IPS-20b (cell line): ENCODE data around the gene ABTB2.

Experiments used
- H3K27ac ChIP-seq: one replicate; pipeline ENCODE4 v1.5.1; 2013; ENCODE audit warnings: low read length
- H3K27me3 ChIP-seq: 2 replicates; pipeline ENCODE4 v1.6.1; 2013; ENCODE audit warnings: mild to moderate bottlenecking, low read length, inconsistent platforms; ENCODE audit not compliant: insufficient read depth
- H3K36me3 ChIP-seq: 2 replicates; pipeline ENCODE4 v1.6.1; 2013; ENCODE audit warnings: low read depth, mild to moderate bottlenecking, inconsistent platforms, low read length, moderate library complexity; ENCODE audit not compliant: insufficient read depth
- H3K4me1 ChIP-seq: 2 replicates; pipeline ENCODE4 v1.6.1; 2013; ENCODE audit warnings: mild to moderate bottlenecking, control low read depth, inconsistent platforms, low read length, moderate library complexity; ENCODE audit not compliant: insufficient read depth
- H3K4me3 ChIP-seq: 2 replicates; pipeline ENCODE4 v1.5.1; 2013; ENCODE audit warnings: mild to moderate bottlenecking, low read length, inconsistent platforms
- H3K9ac ChIP-seq: 2 replicates; pipeline ENCODE4 v1.6.1; 2013; ENCODE audit warnings: low read depth, mild to moderate bottlenecking, inconsistent platforms, low read length, moderate library complexity
- H3K9me3 ChIP-seq: 2 replicates; pipeline ENCODE4 v1.6.1; 2013; ENCODE audit warnings: mild to moderate bottlenecking, low read depth, low read length, inconsistent platforms; ENCODE audit not compliant: insufficient read depth

Gene ABTB2

DNA sequence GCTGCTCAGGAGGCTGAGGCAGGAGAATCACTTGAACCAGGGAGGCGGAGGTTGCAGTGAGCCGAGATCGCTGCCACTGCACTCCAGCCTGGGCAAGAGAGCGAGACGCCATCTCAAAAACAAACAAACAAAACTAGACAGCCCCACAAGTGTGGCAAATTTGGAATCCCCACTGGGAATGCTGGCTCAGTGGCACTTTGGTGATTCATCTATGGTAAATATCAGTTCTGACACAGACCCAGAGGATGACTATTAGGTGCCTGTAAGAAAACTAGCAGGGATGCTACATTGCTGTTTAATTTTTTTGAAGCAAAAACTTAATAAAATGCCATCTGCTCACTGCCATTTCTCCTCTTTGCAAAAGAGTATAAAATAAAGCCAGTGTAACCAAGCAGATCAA is 144.4 kb downstream of the ABTB2 start:
- no peaks in the 10 kb centered on the region for H3K36me3 ChIP-seq
- no peaks in the 10 kb centered on the region for H3K27me3 ChIP-seq
- no peak overlapping the region for H3K9ac ChIP-seq
- no peaks in the 10 kb centered on the region for H3K9me3 ChIP-seq
- H3K4me3 ChIP-seq: no peak overlapping the region
- no peak overlapping the region for H3K27ac ChIP-seq
- peaks cover 4% of the 10 kb centered on the region; the same call in 1 of the 2 replicates for H3K4me1 ChIP-seq

GRCh38 chr11:34212566-34212965 is 145.2 kb downstream of the ABTB2 start:
- Histone ChIP-seq H3K4me1 (peaks cover 4% of the 10 kb centered on the region; the same call in 1 of the 2 replicates), H3K9ac (no peak overlapping the region), H3K27ac (no peak overlapping the region), H3K27me3 (no peaks in the 10 kb centered on the region), H3K9me3 (no peaks in the 10 kb centered on the region), H3K36me3 (no peaks in the 10 kb centered on the region), H3K4me3 (no peak overlapping the region)

- Histone ChIP-seq H3K4me1 (peaks cover 26% of the 10 kb centered on the region), H3K9ac (no peak overlapping the region), H3K36me3 (no peaks in the 10 kb centered on the region), H3K4me3 (no peak overlapping the region), H3K27ac (no peak overlapping the region), H3K9me3 (no peaks in the 10 kb centered on the region), H3K27me3 (no peaks in the 10 kb centered on the region)
These were observed 148.0 kb downstream of the ABTB2 start for GRCh38 chr11:34209809-34210208.

DNA sequence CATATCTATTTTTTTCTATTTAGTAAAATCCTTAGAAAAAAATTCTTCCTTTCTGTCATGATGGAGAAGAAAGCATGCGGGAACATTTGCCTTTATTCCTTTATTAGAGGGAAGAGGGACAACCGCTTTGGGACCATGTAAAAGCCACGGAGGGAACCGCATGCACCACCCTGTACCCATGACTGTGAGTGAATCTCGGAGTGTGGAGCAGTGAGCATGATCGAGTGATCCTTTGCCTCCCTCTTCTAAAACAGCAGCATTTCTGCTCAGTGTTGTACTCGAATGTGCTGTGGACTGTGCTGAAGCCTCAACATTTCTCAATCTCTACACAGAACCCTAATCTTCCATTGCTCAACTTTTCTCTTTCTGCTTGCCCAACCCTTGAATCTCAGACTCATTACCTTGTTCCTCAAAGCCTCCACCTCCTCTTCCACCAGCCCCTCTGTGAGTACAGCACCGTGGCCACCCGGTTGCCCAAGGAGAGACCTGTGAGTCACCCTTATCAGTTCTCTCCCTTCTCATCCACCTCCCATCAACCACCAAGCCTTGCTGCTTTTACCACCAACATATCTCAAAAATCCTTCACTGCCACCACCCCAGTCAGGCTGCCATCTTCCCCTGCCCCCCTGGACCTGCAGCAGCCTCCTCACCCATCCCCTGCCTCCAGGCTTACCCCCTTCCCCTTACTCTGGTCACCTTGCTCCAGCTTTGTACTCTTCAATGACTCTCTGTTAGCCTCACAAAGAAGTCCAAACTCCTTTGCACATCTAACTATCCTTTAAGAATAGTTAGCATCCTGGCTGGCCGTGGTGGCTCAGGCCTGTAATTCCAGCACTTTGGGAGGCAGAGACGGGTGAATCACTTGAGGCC is 149.3 kb downstream of the ABTB2 start:
- Histone ChIP-seq H3K4me1 (peaks cover 35% of the 10 kb centered on the region), H3K9me3 (no peaks in the 10 kb centered on the region), H3K27ac (no peak overlapping the region), H3K9ac (no peak overlapping the region), H3K36me3 (no peaks in the 10 kb centered on the region), H3K4me3 (no peak overlapping the region), H3K27me3 (no peaks in the 10 kb centered on the region)

- H3K4me3 ChIP-seq: no peak overlapping the region
- no peaks in the 10 kb centered on the region for H3K9me3 ChIP-seq
- no peaks in the 10 kb centered on the region for H3K36me3 ChIP-seq
- H3K9ac ChIP-seq: no peak overlapping the region
- peaks cover 39% of the 10 kb centered on the region for H3K4me1 ChIP-seq
- H3K27ac ChIP-seq: no peak overlapping the region
- no peaks in the 10 kb centered on the region for H3K27me3 ChIP-seq
These were observed 150.2 kb downstream of the ABTB2 start for GRCh38 chr11:34207487-34208180.

- no peak overlapping the region for H3K27ac ChIP-seq
- H3K36me3 ChIP-seq: no peaks in the 10 kb centered on the region
- H3K9ac ChIP-seq: no peak overlapping the region
- no peaks in the 10 kb centered on the region for H3K27me3 ChIP-seq
- no peak overlapping the region for H3K4me3 ChIP-seq
- H3K9me3 ChIP-seq: no peaks in the 10 kb centered on the region
- peaks cover 39% of the 10 kb centered on the region for H3K4me1 ChIP-seq
These were observed 151.2 kb downstream of the ABTB2 start for GRCh38 chr11:34206407-34207300.

DNA sequence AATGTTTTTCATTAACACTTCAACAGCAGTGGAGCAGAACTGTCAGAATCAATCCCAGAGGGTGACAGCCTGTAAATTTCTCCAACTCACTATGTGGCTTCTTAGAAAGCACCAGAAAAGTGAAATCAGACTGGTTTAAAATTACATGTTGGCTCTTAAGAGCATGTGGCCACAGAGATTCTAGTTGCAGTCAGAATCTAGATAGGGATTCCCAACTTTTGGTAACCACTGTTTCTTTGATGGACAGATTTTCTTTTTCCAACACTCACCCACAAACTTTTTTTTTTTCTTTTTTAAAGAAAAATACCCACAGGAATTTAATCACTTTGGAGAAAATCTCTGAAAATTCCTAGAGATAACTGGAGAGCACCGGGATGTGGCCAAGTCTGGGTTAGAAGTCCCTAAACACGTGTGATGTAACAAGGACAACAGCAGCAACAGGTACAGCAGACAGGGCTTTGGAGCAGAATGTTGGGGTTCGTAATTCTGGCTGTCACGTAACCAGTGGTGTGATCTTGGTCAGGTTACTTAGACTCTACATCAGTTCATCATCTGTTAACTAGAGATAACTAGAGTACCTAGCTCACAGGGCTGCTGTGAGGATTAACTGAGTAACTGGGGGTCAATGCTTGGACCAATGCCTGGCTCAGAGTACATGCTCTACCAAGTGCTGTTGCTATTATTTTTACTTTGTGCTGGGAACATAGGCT is 152.3 kb downstream of the ABTB2 start:
- Histone ChIP-seq H3K9ac (no peak overlapping the region), H3K4me3 (no peak overlapping the region), H3K27me3 (no peaks in the 10 kb centered on the region), H3K36me3 (no peaks in the 10 kb centered on the region), H3K4me1 (peaks cover 39% of the 10 kb centered on the region), H3K9me3 (no peaks in the 10 kb centered on the region), H3K27ac (no peak overlapping the region)

DNA sequence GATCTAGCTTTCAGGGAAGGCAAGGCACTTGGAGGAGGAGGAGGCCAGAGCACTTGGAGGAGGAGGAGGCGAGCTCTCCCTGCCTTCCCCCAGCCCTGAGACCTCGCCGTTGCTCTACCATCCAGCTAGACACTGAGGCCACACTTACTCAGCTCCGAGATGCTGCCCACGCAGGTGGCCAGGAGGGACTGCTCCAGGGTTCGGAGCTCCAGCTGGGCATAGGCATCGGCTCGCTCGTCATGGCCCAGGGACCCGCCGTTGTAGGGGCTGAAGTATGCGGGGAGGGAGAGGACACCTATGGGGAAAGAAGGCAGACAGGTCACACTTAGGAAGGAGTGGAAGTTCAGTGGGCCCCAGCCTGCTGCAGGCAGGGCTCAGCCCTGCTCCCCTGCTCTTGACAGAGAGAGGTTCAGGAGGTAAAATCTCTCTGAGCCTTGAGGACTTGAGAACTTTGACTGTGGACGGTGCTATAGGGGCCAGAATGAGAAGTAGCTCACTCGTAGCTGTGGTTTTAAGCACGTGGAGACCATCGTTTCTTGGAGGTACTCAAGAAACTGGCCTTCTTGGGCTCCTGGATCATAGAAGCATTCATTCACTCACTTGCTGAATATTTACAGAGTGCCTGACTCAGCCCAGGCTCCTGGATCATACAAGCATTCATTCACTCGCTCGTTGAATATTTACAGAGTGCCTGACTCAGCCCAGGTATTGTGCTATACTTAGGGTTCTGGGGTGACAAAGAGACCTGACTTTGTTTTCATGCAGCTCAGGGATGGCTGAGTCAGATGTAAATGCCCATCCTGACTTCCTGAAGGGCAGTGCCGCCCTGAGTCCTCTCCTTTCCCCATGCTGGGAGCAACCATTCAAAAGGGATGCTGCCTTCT is 153.2 kb downstream of the ABTB2 start:
- Histone ChIP-seq H3K9me3 (no peaks in the 10 kb centered on the region), H3K27me3 (no peaks in the 10 kb centered on the region), H3K27ac (no peak overlapping the region), H3K36me3 (no peaks in the 10 kb centered on the region), H3K4me1 (peaks cover 35% of the 10 kb centered on the region), H3K4me3 (no peak overlapping the region), H3K9ac (no peak overlapping the region)

- no peak overlapping the region for H3K9ac ChIP-seq
- H3K27ac ChIP-seq: no peak overlapping the region
- no peaks in the 10 kb centered on the region for H3K36me3 ChIP-seq
- H3K27me3 ChIP-seq: no peaks in the 10 kb centered on the region
- no peaks in the 10 kb centered on the region for H3K9me3 ChIP-seq
- no peak overlapping the region for H3K4me3 ChIP-seq
- H3K4me1 ChIP-seq: peaks cover 35% of the 10 kb centered on the region
These were observed 154.4 kb downstream of the ABTB2 start for GRCh38 chr11:34203377-34203871.

GRCh38 chr11:34201129-34201528 is 156.7 kb downstream of the ABTB2 start:
- Histone ChIP-seq H3K9me3 (no peaks in the 10 kb centered on the region), H3K27me3 (no peaks in the 10 kb centered on the region), H3K4me3 (no peak overlapping the region), H3K36me3 (no peaks in the 10 kb centered on the region), H3K27ac (no peak overlapping the region), H3K4me1 (peaks cover 23% of the 10 kb centered on the region), H3K9ac (no peak overlapping the region)
